HG03460 (cell line): ENCODE measurements around the gene CLIC5.

Experiments
- ATAC-seq: cut with Tn5 transposase; IDR thresholded peaks from one replicate; pipeline ENCODE4 v1.9.1; 2021; ENCODE audit not compliant: unreplicated experiment

The CLIC5 gene

GRCh38 chr6:45851034-45851400 lies 164.6 kb downstream of the CLIC5 start:
- ATAC-seq, result no peak

DNA sequence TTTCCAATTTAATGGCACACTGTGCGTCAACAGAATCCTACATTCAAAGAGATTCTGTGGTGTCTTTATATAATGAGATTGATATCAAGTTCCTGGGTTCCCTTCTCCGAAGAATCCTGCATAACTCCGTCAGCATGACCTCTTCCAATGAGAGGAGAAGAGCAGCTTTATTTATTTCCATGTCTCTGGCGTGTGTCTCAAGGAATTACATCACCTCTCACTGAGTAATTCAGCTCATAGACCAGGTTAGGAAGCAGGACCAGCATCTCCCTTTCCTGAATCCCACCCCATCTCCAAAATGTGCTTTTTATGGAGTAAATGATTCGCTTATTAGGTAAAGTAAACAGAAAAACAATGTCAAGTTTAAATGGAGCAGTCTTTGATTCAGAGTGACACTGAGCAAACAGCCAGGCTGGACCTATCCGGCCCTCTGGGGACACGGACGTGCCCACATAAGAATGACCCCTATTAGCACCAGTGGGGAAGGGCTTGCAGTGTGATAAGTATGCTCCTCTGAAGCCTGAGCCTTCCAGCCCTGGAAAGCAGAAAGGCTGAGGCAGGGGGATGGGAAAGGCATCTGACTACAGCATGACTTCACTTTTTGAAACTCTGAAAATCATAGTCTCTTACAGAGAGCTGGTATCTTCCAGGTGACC lies 165.2 kb downstream of the CLIC5 start:
- ATAC-seq, result no peak

GRCh38 chr6:45845567-45845966 lies 170.1 kb downstream of the CLIC5 start:
- no peak for ATAC-seq

DNA sequence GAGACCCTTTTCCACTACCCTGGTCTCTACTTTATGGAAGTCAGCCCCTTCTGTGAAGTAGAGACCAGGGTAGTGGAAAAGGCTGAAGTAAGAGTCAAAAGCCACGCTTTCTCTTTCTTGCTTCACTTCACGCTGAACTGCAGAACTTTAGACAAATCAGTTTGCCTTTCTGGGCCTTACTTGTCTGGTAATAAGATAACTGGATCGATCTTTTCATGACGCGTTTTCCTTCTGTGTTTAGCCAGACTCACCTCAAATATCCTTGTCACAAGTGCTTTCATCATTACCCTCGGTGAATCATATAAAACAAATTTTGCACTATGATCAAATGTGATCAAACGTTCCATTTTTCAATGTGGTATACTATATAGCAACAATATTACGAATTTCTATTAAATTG lies 170.7 kb downstream of the CLIC5 start:
- no peak for ATAC-seq

DNA sequence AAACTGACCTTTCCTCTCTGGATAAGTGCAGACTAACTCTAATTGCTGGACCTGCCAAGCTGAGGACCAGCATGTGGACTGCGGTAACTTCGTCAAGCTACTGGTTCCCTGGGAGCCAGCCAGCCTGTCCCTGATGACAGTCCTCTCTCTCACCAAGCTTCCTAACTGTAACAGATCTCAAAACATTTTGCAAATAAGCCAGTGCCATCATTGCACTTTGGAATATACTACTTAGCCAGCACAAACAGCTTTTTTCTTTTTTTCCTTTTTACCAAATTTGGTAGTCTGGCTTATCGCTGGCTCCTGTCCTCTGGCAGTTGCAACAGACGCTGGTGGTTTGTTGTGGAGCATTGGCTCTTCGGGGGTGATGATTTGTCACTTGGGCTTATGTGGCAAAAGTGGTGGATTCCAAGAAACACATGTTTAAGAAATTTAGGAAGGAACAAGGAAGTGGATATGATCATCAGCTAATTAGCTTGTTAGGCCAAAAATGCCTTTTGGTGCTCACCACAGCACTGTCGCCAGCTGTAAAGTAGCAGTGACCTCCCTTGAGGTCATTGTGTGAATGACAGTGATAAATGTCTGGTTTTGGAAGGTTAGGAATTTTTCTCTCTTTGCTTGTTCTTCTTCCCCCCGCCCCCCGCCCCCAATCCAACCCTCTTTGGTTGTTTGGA lies 171.7 kb downstream of the CLIC5 start:
- no peak for ATAC-seq

DNA sequence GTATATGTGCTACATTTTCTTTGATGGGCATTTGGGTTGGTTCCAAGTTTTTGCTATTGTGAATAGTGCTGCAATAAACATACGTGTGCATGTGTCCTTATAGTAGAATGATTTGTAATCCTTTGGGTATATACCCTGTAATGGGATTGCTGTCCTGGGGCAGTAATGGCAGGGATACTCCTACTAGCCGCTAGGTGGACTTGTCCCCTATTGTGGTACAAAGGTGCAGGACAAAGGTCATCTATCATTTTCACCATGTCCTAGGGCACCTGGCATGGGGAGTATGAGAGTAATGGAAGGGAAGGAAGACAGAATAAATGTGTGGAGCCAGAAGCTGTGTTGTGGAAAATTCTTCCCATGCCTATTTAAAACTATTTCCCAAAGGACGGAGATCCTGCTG lies 174.6 kb downstream of the CLIC5 start:
- no peak for ATAC-seq

DNA sequence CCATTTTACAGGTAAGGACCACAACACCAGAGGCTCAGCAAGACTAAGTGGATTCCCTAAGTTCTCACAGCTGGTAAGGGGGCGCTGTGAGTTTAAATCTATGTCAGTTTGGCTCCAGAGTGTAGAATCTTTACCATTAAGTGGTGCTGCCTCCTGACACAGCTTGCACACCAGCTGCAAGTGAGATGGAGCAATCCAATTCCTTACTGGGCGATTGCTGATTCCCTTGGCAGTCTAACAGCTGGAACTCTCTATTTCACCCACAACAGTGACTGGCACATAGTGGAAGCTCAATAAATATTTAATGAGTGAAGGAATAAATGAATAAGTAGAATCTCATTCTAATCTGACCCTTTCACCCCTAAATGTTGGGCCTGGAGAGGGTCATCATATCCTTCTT lies 176.7 kb downstream of the CLIC5 start:
- ATAC-seq, result no peak

DNA sequence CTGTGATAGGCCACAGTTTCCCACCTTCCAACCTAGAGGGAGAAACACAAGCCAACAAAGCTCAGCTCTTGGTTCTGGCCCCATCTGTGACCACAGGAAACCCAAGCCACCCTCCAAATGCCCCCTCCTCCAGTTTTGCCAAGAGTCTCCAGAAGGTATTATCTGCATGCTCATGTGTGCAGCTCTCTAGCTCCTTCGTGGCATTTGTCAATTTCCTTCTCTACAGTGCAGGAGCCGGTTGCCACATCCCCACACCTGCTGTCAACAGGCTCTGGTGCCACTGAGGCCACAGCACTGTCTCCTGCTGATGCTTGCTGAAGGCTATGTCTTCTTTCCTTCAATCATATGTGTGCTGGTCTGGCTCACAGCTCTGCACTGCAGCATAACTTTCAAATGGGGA lies 177.2 kb downstream of the CLIC5 start:
- ATAC-seq, result no peak

DNA sequence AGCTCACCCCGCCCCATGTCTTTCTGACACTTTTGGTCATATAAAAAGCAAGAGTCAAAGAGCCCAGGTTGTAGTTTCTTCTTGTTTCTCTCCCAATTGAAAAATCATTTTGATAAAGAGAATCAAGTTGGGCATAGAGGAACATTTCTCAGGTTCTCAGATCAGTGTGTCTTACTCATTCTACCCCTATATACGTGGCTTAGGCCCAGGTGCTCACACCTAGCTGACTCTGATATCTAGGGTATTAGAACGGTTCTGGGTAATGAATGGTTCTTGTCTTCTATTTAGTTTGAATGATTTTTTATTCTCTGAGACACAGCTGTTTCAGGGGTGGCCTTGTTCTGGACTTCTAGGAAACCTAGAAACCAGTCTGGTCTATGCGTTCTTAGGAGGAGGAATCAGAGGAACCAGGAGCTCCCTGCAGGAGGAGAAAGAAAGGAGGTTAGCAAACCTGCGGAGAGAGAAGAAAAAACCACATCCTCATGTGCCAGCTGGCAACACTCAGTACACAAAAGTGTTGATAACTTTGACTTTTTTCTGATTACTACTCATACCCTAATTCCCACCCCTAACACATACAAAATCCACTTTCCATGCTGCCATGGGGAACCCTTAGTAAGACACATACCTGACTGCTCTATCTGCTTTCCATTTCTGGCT lies 178.0 kb downstream of the CLIC5 start:
- no peak for ATAC-seq

DNA sequence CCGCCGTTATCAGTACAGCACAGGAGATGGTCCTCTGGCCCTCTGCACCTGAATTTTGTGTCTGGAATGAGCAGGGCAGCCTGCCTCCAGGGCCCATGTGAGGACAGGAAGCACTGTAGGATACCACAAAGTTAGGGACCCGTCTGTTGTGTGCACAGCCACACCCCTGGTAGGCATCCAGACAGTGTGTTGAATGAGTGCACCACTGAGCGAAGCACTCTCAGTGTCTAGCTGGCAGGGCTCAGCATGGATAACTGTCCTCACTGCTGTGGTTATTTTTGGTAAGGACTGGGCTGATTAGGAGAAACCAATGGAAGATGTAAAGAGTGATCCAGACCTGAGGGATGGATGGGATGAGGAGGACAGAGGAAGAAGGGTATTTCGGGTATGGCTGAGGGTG lies 178.7 kb downstream of the CLIC5 start:
- ATAC-seq, result no peak

DNA sequence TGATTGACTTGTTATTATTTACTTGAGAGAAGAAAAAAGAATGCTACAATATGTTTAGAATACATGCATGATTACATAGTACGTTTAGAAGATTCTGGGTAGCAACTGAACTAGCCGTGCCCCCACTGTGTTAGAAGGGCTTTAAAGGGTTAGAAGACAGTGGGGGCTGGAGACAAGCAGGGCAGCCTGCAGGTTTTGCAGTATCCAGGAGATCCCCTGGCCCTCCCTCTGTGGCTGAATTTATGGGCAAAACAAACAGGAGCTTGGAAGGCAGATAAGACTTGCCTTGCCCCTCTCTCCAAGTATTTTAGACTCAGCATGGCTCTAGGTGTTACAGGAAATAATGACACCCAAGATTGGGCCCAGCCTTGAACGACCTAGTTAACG lies 179.2 kb downstream of the CLIC5 start:
- ATAC-seq, result no peak

DNA sequence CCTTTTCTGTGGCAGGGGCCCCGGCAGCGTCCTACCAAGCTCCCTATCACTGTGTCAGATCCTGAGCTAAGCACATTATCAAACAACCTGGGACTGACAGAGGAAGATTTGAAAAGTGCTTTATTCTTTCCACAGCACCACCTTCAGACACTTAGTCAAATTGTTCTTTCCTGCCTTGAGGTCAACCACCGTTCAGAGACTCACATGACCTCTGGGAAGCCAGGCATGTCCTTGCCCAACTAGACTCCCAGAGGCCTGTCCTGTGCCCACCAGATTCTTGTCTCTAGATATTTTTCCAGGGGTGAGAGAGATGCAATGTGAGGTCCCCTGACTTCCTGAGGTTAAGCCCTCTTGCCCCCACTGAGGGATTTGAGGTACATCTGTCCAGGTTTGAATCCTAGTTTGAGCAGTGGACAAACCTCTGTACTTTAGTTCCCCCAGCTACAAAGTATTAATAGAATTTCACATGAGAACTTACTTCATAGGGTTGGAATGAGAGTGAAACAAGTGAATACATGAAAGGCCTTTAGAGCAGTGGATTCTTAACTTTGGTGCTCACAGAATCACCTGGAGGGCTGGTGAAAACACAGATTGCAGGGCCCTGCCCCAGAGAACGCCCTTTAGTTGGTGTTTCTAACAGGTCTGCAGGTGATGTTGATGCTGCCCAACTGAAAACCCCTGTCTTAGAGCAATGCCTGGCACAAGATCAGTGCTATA lies 179.8 kb downstream of the CLIC5 start:
- no peak for ATAC-seq

- no peak for ATAC-seq
These were observed 183.6 kb downstream of the CLIC5 start for GRCh38 chr6:45832063-45832462.
